ENCODE data around the gene NAIF1.

DNA sequence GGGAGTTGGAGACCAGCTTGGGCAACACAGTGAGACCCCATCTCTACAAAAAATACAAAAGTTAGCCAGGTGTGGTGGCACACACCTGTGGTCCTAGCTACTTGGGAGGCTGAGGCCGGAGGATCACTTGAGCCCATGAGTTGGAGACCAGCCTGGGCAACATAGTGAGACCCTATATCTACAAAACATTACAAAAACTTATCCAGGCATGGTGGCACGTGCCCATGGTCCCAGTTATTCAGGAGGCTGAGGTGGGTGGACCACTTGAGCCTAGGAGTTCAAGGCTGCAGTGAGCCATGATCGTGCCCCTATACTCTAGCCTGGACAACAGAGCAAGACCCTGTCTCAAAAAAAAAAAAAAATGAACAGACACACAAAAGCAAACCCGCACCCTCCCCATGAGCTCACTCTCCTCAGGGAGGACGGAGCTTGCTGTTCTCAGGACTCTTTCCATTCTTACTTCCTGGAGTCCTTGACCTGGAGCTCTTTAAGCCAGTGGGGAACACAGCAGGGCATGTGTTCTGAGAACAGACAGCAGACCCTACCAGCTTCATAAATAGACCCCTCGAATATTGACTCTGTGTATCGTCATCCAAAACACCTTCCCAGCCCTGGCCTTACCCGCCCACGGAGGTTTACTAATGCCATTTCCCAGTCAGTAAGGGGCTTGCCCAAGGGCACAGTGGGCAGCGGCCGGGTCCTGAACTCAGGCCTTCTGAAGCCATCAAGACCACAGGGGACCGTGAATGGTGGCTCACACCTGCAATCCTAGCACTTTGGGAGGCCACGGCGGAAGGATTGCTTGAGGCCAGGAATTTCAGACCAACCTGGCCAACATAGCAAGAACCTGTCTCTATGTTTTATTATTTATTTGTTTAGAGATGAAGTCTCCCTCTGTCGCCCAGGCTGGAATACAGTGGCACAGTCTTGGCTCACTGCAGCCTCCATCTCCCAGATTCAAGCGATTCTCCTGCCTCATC lies 49.3 kb upstream of the NAIF1 start:
- TF ChIP-seq, protein P1, sequence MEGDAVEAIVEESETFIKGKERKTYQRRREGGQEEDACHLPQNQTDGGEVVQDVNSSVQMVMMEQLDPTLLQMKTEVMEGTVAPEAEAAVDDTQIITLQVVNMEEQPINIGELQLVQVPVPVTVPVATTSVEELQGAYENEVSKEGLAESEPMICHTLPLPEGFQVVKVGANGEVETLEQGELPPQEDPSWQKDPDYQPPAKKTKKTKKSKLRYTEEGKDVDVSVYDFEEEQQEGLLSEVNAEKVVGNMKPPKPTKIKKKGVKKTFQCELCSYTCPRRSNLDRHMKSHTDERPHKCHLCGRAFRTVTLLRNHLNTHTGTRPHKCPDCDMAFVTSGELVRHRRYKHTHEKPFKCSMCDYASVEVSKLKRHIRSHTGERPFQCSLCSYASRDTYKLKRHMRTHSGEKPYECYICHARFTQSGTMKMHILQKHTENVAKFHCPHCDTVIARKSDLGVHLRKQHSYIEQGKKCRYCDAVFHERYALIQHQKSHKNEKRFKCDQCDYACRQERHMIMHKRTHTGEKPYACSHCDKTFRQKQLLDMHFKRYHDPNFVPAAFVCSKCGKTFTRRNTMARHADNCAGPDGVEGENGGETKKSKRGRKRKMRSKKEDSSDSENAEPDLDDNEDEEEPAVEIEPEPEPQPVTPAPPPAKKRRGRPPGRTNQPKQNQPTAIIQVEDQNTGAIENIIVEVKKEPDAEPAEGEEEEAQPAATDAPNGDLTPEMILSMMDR (IDR thresholded peaks at IDR 0.05): no peak
- no peak for TF ChIP-seq POLR2A (IDR thresholded peaks at IDR 0.05)
